GM18868 (cell line): Measurements from ENCODE around the gene URM1.
"Not testable (repeated sequence)": the region's sequence is repeated elsewhere in the genome, so short reads cannot be mapped to it uniquely, and the experiment has no call there.

Source experiments
- ATAC-seq: cut with Tn5 transposase; IDR thresholded peaks from one replicate; pipeline ENCODE4 v1.9.1; 2021; ENCODE audit warnings: mild to moderate bottlenecking, moderate library complexity; ENCODE audit not compliant: unreplicated experiment

Gene URM1

DNA sequence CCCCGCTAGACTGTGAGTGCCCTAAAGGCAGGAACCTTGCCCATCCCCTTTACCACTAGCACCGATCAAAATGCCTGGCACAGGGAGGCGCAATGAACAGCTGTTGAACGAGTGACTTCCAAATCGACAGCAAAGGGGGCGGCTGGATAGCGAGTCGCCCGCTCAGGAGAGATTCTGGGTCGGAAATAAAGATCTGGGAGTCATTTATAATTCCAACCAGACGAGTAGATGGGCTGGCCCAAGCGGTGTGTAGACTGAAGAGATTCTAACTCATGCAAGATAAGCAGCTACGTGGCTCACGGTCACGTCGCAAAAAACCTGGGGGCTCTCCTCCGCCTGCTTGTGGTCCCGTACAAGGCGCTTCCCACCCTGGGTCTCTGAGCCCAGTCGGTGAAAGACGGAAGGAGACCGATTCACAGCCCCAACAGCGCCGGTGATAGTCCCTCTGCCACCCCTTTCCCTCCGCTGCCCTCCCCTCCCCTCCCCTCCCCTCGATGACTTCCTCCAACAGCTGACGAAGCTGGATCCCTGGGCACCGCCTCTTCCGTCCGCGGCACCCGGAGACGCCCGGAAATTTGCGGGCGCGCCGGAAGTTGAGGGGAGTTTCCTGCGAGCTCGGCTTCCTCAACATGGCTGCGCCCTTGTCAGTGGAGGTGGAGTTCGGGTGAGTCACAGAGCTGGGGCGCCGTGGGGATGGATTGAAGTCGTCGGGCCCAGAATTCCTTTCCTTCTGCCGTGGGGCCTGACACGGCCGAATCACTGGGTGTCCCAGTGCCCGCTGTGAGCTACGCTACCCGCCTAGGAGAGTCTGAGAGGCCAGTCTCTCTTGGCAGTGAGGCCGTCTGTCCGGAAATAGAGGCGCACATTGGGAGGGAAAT is at the start of gene URM1:
URM1 (plus strand) TSS at position 623 of the 878 bp plus-strand sequence; CDS start at position 630, 7 bp downstream.
- ATAC-seq, result peak; percentile 83

DNA sequence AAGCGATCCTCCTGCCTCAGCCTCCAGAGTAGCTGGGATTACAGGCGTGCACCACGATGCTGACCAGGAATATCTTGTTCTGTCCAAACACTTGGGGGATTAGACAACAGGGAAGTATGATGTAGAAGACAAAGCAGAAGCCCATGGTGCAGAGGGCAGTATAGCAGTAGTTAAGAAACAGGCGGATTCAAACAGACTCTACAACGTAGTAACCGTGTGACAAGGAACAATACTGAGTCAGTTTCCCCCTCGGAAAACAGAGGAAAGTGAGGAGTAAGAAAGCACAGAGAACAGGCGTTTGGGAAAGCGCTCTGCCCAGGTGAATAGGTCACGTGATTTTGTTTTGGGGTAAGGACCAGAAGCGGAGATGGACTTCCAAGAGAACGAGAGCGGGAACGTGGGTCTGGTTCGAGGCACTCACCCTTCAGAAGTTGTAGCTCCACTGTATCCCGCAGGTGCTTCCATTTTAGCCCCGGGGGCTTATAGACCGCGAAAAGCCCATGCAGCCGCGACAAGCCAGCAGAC is 49.2 kb upstream of the URM1 start:
- no peak for ATAC-seq

DNA sequence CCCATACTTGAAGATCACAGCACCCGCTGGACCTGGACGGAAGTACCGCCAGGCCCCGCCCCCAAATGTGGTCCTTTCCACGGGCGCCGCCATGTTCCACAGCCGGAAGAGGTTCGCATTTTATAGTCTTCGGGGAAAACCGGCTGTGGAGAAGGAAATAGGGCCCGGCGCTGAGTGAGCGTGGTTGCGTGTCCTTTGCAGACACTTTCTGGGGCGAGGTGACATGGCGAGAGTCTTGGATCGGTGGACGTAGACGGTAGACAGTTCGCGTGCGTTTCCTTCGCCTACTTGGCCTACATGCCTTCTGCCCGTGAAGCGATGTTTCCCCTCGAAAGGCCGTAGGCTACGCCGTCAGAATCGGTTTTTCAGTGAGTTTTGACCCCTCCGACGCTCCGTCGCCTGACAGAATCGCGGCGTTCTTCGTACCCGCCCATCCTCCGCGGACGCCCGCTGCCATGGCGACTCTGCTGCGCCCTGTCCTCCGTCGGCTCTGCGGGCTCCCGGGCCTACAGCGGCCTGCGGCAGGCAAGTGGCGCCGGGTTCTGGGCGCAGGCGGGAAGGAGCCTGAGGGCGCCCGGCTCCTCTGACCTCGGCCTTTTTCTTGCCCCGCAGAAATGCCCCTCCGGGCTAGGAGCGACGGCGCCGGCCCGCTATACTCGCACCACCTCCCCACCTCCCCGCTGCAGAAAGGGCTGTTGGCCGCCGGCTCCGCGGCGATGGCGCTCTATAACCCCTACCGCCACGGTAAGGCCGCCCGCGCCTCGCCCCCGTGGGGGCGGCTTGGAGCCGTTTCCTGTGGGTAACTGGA is 48.6 kb upstream of the URM1 start, which contains the start of the genes COQ4 and TRUB2:
COQ4 (plus strand) TSS at position 436 of the 808 bp plus-strand sequence; CDS start at position 456, 20 bp downstream.
TRUB2 (minus strand) TSS at position 44 of the 808 bp plus-strand sequence; CDS start at position 5, 39 bp downstream.
- ATAC-seq, result peak; percentile 73

DNA sequence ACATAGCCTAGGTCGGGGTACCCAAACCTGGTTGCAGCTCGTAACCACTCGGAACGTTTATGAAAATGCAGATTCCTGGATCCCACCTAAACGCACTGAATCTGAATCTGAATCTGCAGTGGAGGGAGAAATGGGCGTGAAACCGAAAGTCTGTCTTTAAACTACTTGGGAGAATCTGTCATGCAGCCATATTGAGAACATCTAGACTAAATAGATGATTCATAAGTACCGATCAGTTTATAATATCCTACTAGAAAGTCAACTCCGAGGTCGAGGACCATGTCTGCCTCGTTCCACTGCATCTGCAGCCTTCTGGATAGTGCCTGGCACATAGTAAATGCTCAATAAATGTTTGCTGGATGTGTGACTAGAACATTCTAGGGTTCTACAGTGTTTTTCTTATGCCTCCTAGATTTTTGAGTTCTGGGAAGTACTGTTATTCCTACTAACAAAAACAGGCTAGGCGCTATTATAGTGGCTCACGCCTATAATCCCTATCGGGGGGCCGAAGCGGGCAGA is 47.9 kb upstream of the URM1 start:
- ATAC-seq, result no peak

GRCh38 chr9:128323791-128324190 is 47.4 kb upstream of the URM1 start:
- ATAC-seq, result no peak

- ATAC-seq, result no peak
These were observed 46.8 kb upstream of the URM1 start for GRCh38 chr9:128324401-128324800.

- ATAC-seq, result no peak
These were observed 45.5 kb upstream of the URM1 start for GRCh38 chr9:128325629-128326028.

DNA sequence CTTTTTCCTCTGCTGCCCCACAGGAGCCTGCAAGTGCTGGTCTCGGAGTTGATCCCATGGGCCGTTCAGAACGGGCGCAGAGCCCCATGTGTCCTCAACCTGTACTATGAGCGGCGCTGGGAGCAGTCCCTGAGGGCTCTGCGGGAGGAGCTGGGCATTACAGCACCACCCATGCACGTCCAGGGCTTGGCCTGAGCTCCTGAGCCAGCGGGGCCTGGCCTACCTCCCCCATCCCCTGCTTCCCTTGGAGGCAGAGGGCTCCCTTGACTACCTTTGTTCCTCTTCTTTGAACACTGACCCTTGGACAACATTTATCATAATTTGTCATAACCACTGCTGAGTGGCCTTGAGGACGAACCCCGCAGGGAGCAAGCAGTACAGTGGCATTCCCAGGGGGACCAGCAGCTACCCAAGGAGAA is 37.7 kb upstream of the URM1 start:
- ATAC-seq, result no peak

GRCh38 chr9:128335161-128335560 is 36.0 kb upstream of the URM1 start:
- no peak for ATAC-seq

DNA sequence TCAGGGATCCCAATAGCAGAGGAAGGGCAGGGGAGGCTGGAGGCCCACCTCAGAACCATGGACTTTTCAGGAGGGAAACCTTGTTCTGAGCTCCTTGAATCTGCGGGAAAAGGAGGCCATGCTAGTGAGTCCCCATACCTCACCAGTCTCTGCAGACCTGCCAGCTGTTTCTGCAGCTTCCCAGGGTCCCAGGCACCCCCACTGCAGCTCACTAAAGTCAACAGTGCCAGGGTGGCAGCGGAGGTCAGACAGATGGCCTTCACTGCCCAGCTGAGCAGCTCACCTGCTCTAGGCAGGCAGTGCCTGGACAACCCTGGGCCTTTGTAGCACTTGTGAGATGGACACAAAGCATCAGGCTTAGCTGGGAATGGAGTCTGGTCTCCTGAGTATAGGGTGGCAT is 35.3 kb upstream of the URM1 start:
- ATAC-seq, result no peak

DNA sequence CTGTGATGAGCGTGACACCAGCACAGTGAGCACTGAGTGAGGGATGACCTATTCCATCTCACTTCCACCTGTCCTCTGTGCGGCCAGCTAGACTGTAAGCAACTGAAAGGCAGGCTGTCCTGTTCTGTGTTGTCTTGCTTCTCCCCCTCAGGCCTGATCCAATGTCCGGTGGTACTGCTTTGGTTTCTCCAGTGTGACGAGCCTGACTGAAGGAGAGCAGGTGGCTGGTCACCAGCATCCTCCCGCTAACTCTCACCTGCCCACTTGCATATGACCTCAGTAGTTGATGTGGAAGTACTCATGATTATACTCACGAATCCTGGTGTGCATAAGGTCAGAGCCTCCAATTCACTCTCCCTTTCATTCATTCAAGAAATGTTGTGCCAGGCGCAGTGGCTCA is 33.2 kb upstream of the URM1 start:
- no peak for ATAC-seq

DNA sequence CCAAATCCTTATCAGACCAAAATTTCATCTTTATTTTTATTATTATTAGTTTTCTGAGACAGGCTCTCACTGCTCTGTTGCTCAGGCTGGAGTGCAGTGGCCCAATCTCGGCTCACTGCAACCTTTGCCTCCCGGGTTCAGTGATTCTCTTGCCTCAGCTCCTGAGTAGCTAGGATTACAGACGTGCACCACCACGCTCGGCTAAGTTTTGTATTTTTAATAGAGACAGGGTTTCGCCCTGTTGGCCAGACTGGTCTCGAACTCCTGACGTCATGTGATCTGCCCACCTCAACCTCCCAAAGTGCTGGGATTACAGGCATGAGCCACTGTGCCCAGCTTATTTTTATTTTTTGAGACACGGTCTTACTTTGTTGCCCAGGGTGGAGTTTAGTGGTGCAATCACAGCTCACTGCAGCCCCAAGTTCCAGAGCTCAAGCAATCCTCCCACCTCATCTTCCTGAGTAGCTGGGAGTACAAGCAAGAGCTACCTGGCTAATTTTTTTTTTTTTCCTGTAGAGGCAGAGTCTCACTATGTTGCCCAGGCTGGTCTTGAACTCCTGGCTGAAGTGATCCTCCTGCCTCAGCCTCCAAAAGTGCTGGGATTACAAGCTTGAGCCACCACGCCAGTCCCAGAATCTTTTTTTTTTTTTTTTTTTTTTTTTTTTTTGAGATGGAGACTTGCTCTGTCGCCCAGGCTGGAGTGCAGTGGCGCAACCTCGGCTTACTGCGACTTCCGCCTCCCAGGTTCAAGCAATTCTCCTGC is 32.1 kb upstream of the URM1 start:
- not testable (repeated sequence) for ATAC-seq

DNA sequence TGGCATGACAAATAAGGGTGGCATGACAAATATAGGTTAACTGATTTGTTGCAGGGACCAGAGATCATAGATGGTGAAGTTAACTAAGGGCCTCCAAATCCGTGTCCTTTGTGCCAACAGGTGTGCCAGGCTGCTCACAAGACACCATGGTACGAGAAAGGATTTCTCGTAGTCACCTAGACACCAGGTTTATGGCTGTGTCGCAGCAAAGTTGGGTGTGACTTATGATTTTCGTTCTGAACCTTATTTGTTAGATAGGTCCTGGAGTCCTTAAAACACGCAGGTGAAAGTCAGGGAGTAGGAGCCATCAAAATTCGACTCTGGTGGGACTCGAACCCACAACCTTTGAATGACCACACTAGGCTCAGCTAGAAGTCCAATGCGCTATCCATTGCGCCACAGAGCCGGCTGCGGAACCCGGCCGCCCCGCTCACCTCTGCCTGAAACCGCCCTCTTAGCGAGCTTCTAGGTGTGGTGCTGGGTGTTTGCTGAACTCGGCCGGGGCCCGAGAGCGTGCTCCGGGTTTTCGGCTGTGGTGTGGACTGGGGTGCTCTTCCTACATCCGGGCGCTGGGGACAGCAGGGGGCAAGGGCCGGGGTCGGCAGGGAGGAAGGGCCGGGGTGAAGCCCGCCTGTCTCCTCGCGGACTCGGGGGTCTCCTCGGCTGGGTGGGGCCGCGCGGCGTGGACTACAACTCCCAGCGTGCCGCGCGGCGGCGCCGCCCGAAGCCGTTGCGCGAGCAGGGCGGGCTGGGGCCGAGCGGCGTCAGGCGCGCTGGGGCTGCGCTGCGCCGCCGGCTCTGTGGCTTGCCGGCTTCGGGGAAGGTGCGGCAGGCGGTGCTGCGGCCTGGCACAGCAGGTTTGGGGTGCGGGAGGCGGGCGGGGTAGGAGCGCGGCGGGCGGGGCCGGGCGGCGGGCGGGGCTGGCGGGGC is 31.1 kb upstream of the URM1 start, which contains the start of gene SLC27A4:
SLC27A4 (plus strand) TSS at position 767 of the 930 bp plus-strand sequence. CDS start 2,606 bp downstream, outside the sequence.
- ATAC-seq, result peak; percentile 84

DNA sequence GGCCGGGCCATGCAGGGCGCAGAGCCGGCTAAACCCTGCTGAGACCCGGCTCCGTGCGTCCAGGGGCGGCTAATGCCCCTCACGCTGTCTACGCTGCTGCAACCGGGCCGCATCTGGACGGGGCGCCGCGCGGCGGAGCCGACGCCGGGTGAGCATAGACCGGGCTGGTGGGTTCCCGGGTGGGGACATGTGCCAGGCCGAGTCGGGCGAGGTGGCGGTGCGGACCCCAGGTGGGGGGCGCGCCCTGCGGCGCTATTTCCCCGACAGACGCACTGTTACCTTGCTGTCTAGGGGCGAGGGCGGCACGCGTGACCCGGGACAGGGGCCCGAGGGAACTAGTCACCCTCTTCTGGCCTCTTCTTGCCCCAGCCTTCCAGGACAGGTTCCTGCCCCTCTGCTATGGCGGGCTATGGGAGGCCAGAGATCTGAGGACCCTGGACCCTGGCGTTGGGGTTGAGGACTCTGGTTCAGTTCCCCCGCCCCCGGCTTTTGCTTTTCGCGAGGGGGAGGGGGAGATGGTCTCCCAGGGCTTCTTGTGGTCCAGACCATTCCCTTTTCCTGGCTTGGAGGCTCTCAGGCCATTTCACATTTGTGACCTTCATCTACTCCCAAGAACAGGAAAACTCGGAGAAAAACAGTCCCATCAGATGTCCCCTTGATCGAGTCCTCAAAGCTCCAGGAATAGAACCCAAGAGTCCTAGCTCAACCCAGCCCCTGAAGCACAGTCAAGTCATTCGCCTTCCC is 30.3 kb upstream of the URM1 start:
- peak; percentile 30 for ATAC-seq

- no peak for ATAC-seq
These were observed 29.7 kb upstream of the URM1 start for GRCh38 chr9:128341435-128341849.

DNA sequence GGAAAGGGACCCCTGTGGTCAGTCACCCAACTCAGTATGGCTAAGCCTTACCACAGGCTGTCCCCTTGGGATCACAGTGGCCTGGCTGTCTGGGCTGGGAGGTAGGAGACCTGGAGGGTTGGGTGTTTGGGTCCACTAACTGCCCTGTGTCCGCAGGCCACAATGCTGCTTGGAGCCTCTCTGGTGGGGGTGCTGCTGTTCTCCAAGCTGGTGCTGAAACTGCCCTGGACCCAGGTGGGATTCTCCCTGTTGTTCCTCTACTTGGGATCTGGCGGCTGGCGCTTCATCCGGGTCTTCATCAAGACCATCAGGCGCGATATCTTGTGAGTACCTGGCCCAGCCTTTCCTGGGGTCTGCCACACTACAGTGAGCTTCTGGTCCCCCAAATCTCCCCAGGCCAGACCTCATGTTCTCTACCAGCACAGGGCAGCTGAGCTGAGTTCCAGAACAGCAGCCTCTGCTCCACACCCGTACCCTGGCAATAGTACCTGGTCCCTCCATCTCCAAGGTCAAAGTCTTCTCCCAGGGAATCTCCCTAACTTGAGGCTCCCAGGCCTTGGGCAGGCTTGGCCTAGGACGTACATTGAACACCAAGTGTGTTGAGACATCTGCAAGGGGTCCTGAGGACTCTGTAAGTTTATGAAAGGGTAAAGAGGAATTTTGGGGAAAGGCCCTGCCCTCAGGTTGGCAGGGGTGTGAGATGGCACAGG is 28.0 kb upstream of the URM1 start:
- ATAC-seq, result no peak

DNA sequence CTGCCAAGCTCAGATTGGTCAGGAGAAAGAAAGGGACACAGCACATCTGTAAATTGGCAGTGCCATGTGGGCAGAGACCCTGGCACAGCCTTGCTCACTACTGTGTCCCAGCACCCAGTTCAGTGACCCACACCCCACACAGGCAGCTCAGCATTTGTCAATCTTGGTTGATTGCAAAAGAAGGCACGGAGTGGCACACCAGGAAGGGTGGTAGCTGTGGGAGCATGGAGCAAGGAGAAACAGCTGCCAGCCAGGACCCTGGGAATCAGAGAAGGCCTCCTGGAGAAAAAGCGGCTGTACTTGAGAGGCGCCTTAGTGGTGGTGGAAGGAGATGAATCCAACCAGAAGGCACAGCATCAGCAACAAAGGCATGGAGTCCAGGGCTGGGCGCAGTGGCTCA is 27.3 kb upstream of the URM1 start:
- ATAC-seq, result no peak
